ENCODE results near the gene ACAA1.

ACAA1 gene

DNA sequence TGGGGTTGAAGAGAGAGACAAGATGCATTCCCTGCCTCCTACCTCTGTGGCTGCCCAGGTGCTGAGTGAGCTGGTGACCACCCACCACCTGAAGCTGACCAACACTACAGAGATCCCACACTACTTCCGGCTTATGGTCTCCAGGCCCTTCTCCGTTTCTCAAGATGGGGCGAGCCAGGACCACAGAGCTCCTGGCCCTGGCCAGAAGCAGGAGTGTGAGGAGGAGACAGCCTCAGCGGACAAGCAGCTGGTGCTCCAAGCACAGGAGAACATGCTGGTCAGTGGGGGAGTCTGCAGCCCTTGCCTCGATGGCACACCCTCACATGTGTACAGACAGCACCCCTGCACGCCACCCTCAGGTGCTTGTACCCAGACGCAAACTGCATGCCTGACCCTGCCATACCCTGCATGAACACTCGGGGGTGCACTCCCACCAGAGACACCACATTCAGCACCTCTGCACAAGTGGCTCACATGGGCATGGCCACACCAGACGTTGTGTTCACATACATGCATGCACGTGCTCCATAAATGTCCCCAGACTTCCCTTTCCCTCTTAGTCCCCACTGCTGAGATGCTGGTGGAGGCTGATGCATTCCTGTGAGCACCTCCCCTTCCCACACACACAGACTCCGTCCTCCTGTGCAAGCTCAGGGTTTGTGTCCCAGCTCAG is 19.0 kb downstream of the ACAA1 start:
- peak; percentile 78 for DNase-seq

DNA sequence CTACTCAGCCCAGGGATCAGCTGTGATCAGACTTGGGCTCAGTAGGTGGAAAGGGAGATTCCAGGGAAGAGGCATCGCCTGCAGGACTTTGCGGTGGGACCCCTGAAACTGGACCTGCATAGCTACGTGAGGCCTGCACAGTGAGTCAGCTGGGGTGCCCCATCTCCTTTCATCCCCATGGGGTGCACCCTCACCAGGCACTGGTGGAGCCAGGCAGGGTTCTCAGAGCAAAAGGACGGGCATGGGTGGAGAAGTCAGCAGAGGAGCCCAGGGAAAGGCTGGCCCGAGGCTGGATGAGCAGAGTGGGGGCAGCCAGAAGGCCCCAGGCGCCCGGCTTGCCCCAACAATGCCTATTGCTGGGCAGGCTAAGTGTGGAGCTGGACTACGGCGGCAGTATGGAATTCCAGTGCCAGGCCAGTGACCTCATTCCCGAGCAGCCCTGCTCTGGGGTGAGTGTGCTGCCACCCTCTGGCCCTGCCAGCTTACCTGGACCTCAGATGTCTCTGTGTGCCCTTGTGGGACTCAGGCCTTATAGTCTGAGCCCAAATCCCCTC is 19.7 kb downstream of the ACAA1 start:
- DNase-seq: no peak

DNA sequence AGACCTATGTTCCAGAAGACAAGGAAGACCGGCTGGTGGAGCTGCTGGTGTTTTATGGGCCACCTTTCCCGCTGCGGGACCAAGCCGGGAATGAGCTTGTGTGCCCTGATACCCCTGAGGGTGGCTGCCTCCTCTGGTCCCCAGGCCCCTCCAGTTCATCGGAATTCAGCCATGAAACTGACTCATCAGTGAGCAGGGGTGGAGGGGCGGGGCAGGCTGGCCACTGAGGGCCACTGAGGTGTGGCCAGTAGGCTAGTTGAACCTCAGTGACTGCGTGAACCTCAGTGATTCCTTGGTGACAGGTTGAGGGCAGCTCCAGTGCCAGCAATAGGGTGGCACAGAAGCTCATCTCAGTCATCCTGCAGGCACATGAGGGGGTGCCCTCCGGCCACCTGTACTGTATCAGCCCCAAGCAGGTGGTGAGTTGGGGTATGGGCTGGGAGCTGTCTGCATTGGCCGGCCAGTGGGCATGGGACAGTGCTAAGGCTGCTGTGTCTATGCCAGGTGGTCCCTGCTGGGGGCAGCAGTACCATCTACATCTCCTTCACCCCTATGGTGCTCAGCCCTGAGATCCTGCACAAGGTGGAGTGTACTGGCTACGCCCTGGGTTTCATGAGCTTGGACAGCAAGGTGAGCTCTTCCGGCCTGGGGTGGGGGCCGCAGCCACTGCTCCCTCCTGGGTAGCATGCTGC is 20.3 kb downstream of the ACAA1 start:
- DNase-seq: no peak

- no peak for DNase-seq
Measured at GRCh38 chr3:38115645-38116427, 21.1 kb downstream of the ACAA1 start.

- no peak for DNase-seq
Measured at GRCh38 chr3:38114875-38115644, 21.9 kb downstream of the ACAA1 start.

DNA sequence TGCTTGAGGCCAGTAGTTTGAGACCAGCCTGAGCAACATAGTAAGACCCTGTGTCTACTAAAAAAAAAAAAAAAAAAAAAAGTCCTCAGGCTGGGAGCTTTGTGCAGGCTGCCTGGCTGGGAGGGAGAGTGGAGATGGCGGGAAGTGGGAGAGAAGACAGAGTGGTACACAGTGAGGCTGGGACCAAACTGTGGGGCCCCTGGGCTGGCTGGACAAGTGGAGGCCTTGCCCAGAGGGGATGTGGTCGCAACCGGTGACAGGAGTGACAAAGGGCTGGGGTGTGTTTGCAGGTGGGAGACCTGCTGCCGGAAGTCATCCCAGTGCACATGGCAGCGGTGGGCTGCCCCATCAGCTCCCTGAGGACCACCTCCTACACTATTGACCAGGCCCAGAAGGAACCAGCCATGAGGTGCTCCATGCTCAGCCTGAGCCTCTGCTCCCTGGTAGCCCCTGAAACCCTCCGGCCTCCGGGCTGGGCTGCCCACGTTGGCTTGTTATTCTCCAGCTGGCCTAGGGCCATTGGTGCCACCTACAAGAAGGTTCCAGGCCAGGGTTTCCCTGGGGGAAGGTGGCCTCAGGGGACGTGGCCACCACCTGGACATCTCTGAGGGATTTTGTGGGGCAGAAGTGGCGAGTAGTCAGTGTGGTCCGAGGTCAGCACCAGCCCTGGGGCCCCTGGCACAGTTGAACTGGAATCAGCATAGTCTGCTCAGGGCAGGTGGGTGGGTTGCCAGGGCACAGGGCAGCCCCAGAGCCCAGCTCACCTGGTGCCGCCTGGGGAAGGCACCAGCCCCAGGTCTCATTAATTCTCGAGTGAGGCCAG is 22.7 kb downstream of the ACAA1 start:
- no peak for DNase-seq

- DNase-seq: no peak
Measured at GRCh38 chr3:38112378-38112761, 24.6 kb downstream of the ACAA1 start.

GRCh38 chr3:38111696-38112377 is 25.1 kb downstream of the ACAA1 start:
- no peak for DNase-seq

- DNase-seq: no peak
Measured at GRCh38 chr3:38111201-38111600, 25.7 kb downstream of the ACAA1 start.

DNA sequence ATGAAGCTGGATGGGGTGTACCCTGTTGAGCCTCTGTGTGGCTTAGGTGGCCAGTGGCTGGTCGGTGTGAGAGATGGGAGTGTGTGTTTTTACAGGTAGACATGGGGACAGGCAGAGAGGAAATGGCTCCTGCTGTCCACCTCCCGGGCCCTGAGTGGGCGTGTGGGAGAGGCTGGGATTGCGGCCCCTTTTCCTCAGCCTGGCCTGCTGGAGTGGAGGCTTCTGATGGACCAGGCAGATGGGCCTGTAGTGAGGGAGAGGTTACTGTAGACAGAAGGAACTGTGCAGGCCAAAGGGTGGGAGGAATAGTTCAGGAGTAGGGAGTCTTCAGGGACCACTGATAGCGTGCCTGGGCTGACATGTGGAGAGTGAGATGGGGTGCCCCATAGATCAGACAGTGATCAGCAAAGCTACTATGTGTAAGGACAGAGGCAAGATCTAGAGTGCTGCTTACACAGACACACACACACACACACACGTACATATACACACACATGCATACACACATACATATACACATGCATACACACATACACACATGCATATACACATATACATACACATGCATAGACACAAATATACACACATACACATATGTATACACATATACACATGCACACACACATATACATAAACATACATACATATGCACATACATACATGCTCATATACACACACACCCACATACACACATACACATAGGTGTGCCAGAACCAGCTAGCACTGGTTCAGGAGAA is 26.4 kb downstream of the ACAA1 start:
- no peak for DNase-seq

DNA sequence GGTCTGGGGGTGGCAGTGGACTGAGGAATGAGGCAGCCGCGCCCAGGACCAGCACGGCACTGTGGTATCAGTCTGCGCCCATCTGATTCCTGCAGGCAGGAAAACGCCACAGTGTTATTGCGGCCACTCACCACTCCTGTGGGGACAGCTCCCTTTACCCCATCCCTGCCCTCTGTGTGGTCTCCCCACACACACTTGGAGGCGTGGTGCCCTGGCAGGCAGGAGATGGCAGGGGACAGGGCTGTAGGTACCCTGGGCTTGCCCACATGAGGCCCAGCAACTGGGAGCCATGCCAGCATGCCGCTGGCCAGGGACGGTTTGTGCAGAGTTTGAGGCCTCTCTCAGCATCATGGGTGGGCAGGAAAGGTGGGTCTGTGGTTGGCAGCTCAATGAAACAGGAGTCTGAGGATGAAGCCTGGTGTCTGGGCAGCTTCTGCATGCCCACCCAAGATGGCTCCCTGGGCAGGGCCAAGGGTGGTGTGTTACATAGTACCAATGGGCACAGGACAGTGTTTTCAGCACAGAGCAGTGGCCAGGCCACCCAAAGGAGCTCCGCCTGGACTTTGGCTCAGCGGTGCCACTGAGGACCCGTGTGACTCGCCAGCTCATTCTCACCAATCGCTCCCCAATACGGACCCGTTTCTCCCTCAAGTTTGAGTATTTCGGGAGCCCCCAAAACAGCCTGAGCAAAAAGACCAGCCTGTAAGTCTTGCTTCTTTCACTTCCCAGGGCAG is 27.2 kb downstream of the ACAA1 start:
- DNase-seq: no peak

DNA sequence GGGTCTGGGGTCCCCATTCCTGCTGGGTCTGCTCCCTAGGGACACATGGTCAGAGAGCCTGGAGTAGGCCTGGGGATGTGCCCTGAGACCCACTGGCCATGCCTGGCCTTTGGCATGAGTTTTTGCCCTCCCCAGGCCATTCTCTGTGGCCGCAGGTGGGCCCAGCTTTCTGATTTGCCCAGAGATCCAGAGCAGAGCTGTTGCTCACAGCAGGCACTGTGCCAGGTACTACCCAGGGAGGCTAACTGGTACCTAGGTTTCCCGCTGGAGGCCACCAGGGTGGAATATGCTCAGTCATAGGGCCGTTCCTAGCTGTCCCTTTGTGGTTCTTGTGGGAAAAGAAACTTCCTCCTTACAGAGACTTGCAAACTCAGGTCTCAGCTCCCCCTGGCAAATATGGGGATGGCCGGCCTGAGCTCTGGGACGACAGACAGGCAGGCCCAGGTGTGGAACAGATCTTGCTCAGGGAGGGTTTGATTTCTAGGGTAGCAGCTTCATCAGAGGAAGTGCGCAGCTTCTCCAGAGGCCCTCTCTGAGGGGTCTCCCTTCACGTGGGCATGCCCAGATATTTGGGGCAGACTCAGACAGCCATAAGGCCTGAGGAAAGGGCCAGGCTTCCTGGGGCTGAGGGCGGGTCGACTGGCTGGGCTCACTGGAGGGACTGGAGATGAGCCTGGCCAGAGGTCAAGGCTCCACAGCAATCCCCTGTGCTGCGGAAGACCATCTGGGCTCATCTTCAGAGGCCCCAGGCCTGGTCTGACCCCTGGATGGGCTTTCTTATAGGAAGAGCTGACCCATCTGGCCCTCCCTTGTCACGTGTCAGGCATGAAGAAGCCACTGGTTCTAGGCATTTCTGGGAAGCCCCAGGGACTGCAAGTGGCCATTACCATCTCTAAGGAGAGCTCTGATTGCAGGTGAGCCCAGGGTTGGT is 28.0 kb downstream of the ACAA1 start:
- DNase-seq: no peak

DNA sequence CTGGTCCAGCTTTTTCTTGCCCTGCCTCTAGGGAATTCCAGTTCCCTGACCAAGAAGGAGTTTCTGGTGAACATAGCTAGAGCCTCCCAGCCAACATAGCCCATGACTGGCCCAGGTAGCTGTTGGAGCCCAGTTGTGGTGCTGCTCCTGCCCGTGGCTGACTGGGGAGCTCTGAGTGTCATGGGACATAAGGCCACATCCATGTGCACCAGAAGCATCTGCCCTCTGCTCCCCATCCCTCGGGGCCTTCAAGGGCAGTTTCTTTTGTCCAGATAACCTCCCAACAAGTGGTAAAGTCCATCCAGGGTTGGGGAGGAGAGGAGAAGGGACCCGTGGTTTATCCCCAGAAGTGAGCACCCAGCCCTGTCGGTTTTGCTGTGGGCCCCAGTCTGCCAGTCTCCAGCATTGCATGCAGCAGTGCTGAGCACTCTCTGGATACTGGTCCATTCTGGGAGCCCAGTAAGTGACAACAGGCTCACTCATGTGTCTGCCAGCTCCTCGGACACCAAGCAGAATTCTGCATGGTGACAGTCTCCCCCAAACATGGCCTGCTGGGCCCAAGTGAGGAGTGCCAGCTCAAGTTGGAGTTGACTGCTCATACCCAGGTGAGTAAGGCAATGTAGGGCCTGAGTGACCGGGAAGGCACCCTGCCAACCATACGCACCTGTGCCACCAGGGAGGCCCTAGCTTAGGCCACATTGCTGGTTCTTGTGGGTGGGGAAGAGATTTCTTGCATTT is 28.8 kb downstream of the ACAA1 start:
- DNase-seq: no peak

- no peak for DNase-seq
Measured at GRCh38 chr3:38105525-38105924, 31.4 kb downstream of the ACAA1 start.

- no peak for DNase-seq
Measured at GRCh38 chr3:38102444-38102814, 34.5 kb downstream of the ACAA1 start.

- no peak for DNase-seq
Measured at GRCh38 chr3:38101811-38102443, 35.0 kb downstream of the ACAA1 start.

- DNase-seq: no peak
Measured at GRCh38 chr3:38100498-38100897, 36.4 kb downstream of the ACAA1 start.

- no peak for DNase-seq
Measured at GRCh38 chr3:38099518-38099917, 37.4 kb downstream of the ACAA1 start.
